Skin epidermis (tissue), 12 donors: ENCODE measurements around the gene RBBP5.
"Not testable (repeated sequence)": the region's sequence is repeated elsewhere in the genome, so short reads cannot be mapped to it uniquely, and the experiment has no call there.

Experiments
- H3K27ac ChIP-seq, 21 experiments: fragments of 200-600 bp; sonication (generic) in 11 of 21; one replicate each; pipeline ENCODE4 v1.5.0; 2020; ENCODE audit warnings: mild to moderate bottlenecking in 3 of 21, inconsistent platforms in 2 of 21, moderate library complexity in 2 of 21
- H3K4me3 ChIP-seq, 7 experiments: fragments of 200-600 bp; sonication (generic) in 2 of 7; one replicate each; pipeline ENCODE4 v1.5.0; 2020; ENCODE audit warnings: inconsistent platforms in 2 of 7, mild to moderate bottlenecking in 2 of 7, moderate library complexity in 1 of 7

RBBP5 gene, protein sequence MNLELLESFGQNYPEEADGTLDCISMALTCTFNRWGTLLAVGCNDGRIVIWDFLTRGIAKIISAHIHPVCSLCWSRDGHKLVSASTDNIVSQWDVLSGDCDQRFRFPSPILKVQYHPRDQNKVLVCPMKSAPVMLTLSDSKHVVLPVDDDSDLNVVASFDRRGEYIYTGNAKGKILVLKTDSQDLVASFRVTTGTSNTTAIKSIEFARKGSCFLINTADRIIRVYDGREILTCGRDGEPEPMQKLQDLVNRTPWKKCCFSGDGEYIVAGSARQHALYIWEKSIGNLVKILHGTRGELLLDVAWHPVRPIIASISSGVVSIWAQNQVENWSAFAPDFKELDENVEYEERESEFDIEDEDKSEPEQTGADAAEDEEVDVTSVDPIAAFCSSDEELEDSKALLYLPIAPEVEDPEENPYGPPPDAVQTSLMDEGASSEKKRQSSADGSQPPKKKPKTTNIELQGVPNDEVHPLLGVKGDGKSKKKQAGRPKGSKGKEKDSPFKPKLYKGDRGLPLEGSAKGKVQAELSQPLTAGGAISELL

DNA sequence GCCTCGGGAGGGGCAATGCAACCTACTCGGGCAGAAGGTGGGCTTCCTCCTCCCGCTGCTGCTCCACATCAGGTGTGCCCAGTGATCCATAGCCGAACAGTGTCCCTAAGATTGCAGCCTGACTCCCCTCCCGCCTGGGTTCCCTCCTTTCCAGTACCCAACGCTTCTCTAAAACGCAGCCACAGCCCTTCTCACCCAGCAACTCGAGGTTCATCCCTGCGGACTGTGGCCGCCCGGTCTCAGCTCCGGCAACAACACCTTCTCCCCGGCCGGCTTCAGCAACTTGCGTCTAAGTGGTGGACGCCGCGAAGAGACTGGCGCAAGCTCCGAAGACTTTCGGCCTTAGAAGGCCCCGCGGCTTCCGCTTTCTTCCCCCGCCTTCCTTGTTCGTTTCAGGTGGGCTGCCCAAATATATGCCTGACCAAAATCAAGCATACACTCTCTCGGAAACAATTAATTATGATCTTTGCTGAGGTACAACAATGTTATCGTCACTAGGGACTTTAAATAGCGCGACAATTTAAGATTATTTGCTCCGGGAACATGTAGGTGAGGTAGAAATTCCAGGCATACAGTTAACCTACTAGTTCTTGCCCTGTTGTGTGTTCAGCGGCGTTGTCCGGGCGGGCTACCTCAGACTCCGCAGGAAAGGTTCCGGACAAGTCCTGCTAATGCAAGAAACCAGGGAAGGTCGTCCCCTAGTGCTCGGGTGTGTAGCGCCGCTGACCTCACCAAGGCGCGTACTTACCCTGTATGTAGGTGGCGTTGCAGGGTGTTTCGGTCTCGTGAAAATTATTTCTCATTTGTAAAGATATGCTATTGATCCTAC, at the start of gene RBBP5:
Gene RBBP5, minus strand, starts transcription at position 319 of the 829 bp plus-strand sequence. Its CDS starts 105 bp downstream, at position 214.
- Histone ChIP-seq H3K4me3 (peak within 1 kb of the TSS; percentile 60 to 96 (median 81)), H3K27ac (peak within 1 kb of the TSS; percentile 23 to 98 (median 94))

DNA sequence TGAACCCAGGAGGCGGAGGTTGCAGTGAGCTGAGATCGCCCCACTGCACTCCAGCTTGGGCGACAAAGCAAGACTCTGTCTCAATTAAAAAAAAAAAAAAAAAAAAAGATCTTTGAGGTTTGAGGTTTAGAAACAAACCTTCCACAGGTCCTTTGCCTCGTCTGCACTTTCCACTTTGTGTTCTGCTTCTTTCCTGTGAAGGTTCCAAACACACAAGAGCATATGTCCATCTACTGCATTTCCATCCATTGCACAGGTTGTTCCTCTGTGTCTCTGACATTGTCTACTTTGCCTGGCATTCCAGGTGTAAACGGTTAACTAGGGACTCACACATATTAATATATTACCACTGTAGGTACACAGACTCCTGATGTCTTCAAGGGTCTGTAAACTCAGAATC, 49.6 kb upstream of the RBBP5 start:
- H3K27ac ChIP-seq: no peak overlapping the region
- H3K4me3 ChIP-seq: no peak overlapping the region

DNA sequence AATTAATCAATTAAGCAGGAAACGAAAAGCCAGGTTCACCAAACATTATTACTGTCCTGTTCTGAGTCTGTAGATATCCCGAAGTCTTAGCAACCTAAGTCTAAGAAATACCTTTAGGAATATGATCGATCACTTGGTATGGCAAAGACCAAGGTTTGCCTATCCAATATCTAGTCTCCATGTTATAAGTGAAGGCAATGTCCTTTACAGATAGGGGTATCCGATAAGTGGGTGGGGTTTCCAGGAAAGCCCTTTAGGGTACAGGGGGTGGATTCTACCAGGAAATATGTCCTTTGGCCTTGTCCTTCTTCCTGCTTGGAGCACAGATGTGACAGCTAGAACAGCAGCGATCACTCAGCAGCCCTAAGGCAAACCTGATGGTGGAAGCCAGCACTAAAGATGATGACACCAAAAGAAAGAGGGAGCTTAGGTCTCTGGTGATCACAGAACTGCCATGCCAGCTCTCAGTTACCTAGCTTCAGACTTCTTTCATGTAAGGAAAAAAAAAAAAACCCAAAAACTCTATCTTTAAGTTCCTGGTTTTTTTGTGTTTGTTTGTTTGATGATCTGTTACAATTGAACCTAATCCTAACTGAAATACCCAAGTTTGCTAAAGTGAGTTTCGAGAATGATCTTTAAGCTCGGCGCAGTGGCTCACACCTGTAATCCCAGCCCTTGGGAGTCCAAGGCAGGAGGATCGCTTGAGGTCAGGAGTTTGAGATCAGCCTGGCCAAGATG, 48.9 kb upstream of the RBBP5 start:
- Histone ChIP-seq H3K4me3 (no peak overlapping the region), H3K27ac (no peak overlapping the region)

DNA sequence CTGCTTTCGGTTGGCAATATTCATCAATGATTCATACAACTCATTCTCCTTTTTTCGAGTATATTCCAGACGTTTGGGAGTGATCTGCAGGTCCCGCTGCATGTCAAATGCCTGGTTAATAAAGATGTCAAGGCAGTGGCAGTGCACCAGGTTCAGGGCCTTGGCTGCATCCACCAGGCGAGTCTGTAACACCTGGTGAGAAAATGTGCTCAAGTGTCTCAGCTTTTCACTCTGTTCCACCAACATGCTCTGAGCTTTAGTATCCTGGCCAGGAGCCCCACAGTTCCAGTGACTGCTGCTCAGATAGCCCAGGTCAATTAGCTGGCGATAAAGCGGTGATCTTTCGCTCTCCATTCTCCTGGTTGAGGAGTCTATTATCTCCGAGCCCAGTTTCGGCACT, 47.5 kb upstream of the RBBP5 start:
- Histone ChIP-seq H3K27ac (no peak overlapping the region), H3K4me3 (no peak overlapping the region)

DNA sequence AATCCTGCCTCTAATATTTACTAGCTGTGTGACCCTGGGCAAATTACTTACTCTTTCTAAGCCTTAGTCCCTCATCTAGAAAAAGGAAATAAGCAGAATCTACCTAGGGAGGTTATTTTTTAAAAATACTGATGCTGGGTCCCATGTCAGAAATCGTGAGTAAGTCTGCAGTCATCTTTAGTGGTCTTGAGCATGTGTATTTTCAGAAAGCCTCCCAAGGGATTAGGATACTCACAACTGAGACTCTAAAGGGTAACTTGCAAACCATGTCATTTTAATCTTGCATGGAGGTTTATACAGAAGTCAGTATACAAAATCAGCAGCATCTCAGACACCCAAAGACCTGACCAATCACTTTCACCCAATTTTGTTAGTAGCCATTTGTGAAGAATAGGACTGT, 46.5 kb upstream of the RBBP5 start:
- Histone ChIP-seq H3K27ac (no peak overlapping the region), H3K4me3 (no peak overlapping the region)

DNA sequence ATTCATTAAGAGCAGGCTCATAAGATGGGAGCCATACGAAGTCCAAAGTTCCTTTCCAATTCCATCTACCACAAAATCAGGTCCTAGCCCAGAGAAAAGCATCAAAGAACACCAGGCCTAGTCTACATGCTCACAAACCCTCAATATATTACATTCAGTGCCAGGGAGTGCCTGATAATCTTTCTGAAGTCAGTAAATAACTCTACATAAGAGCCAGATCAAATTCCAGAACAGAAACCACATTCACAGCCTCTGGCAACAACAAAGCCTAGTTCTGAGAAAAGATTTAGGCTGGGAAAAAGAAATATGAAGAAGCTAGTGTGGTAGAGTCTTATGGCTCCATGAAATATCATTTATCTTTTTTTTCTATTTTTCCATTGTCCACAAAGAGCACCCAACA, 40.5 kb upstream of the RBBP5 start:
- H3K4me3 ChIP-seq: no peak overlapping the region
- no peak overlapping the region for H3K27ac ChIP-seq

DNA sequence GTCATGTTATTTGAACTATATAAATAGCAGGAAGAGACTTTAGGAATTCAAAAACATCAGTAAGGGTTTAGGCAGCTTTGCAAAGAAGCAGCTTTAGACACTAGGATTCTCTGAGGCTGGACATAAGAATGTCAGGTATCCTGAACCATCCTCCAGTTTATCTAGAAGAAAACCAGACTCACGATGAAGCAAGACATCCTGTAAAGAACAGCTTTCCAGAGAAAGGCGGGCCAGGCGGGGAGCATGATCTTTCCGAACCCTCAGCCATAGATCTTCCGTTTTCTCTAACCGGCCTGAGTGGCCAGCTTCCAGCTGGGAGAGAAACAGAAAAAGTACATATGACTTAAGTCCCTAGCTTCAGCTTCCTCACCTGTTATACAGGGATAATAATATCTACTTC, 39.3 kb upstream of the RBBP5 start:
- Histone ChIP-seq H3K4me3 (no peak overlapping the region), H3K27ac (no peak overlapping the region)

DNA sequence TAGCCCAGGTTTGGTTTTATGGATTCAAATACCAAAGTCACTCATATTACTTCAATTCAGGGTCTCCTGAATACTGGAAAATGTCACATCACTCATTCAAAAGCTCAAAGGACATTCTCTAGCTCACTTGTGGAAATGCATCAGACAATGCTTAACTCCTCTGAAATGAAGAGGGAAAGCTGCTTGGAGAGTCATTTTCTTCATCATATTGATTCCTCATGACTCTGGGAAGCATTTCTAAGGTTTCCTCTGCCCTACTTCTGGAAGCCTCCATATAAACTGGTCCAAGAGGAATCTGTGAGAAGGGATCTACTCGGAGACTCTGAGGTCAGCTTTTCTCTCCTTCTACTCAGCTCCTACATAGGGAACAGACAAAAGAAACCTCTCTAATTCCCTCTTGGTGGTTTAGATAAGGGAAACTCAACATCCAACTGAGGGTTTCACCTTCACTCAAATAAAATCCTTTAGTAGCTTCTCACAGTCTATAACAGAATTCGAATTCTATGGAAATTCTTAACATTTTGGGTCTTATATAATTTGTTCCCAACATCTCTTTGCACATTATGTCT, 36.4 kb upstream of the RBBP5 start:
- Histone ChIP-seq H3K27ac (no peak overlapping the region), H3K4me3 (no peak overlapping the region)

DNA sequence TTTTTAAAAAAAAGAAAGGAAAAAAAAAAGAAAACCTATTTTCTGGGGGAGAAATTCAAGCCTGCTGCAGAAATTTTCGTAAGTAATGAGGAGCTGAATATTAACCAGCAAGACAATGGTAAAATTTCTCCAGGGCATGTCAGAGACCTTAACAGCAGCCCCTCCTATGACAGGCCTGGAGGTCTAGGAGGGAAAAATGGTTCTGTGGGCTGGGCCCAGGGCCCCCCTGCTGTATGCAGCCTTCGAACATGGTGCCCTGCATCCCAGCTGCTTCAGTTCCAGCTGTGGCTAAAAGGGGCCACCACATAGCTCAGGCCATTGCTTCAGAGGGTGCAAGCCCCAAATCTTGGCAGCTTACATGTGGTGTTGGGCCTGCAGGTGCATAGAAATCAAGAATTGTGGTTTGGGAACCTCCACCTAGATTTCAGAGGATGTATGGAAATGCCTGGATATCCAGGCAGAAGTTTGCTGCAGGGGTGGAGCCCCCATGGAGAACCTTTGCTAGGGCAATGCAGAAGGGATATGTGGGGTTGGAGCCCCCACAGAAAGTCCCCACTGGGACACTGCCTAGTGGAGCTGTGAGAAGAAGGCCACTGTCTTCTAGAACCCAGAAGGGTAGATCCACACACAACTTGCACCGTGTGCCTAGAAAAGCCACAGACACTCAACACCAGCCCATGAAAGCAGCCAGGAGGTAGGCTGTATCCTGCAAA, 34.0 kb upstream of the RBBP5 start:
- not testable (repeated sequence) for H3K27ac ChIP-seq, H3K4me3 ChIP-seq

DNA sequence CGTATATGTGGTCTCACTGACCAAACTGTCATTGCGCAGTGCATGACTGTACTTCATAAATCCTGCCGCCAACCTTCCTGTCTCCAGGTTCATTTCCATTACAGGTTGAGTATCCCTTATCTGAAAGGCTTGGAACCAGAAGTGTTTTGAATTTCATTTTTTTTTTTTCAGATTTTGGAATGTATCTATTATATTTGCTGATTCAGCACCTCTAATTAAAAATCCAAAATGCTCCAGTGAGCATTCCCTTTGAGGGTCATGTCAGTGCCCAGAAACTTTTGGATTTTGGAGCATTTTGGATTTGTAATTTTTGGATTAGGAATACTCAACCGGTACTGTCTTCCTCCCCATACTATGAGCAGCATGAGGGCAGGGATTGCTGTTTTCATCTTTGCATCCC, 30.7 kb upstream of the RBBP5 start:
- H3K27ac ChIP-seq: no peak overlapping the region
- H3K4me3 ChIP-seq: no peak overlapping the region

DNA sequence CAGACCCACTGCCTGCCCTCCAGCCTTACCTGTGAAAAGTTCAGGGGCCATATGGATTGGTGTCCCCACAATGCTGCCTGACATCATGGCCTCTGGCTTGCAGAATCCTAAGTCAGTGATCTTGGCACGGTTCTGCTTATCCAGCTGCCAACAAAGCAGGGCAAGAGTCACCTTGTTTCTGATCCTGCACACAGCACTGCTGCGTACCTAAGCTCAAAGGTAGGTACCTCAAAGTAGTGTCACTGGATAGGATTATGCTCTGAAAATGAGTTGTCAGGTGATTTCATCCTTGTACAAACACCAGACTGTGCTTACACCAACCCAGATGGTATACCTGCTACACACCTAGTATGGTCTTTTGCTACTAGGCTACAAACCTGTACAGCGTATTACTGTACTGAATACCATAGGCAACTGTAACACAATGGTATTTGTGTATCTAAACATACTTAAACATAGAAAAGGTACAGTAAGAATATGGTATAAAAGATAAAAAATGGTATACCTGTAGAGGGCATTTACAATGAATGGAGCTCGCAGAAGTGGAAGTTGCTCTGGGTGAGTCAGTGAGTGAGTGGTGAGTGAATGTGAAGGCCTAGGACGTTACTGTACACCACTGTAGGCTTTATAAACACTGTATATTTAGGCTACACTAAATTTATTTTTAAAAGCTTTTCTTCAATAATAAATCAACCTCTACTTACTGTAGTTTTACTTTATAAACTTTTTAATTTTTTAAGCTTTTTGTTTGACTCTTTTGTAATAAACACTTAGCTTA, 29.1 kb upstream of the RBBP5 start:
- no peak overlapping the region for H3K4me3 ChIP-seq
- no peak overlapping the region for H3K27ac ChIP-seq

DNA sequence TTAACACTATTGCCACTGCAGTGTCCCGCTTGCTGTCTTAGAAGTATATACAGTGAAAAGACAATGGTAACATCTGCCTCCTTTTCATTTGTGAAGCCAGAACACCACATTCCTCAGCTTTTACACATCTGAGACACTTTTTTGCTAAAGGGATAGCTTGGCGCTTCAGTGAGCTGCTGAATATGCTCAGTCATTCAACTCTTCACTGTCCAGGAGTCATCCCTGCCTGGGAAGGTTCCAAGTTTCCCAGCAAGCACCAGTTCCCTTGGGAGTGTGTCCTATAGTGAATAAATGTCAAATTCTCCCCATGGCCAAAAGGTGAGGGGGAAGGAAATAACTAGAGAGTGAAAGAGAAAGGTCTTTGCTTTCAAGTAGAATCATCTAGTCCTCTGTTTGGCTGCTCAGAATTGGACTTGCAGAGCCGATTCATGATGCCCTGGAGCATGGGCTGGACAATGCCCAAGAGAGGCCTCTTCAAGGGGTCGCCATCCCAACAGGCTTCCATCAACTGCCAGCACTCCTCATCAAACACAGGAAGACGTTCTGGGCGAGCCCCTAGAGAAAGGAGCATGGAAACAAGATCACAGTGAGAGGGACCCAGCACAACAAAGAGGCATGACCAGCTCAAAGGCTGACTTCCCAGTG, 25.5 kb upstream of the RBBP5 start:
- no peak overlapping the region for H3K4me3 ChIP-seq
- no peak overlapping the region for H3K27ac ChIP-seq

DNA sequence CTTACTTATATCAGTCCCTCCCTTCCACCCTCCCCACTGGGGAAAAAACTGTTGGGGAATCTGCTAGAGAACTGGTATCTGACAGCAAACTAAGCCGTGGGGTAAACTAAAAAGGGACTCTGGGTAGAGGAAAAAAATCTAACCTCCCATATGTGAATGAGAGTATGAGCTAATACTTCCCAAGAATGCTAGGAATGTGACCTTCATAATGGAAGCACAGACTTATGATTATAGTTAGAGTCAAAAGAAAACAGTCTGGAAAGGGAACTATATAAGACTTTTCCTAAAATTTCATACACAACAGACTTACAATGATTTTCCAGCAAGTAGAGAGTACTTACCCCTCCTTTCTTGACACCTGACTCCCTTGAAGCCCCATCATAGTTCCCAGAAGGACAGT, 23.0 kb upstream of the RBBP5 start:
- peak overlapping the region in 1 of 21 experiments; percentile 7 for H3K27ac ChIP-seq

DNA sequence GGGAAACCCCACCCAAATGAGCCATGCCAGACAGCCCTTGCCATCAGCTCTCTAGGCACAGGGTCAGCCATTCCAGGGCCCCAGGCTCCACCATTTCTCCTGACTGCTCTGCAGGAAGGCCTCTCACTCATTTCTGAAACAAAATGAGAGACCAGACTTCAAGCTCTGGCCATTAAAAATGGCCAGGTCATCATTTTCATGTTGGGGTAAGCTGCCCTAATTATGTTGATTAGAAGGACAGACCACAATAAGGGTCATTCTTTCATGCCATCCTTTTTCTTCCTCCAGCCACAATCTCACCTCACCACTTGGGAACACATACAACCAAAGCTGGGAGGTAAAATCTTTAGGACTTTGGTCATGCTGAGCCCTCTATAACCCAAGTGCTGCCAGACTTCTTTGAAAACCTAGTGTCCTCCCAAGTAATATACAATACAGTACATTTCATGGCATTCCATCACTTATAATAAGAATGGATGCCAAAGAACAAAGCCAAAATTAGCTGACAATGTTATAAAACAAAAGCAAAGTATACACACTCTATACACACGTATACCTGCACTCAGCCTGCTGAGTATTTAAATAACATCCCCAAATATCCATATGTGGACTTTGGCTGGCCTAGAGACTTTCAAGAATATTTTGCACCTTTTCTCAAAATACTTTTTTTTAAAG, 22.4 kb upstream of the RBBP5 start:
- Histone ChIP-seq H3K4me3 (no peak overlapping the region), H3K27ac (no peak overlapping the region)

More for the DNA sequence above, 23.0 kb upstream of the RBBP5 start:
- H3K4me3 ChIP-seq: no peak overlapping the region

DNA sequence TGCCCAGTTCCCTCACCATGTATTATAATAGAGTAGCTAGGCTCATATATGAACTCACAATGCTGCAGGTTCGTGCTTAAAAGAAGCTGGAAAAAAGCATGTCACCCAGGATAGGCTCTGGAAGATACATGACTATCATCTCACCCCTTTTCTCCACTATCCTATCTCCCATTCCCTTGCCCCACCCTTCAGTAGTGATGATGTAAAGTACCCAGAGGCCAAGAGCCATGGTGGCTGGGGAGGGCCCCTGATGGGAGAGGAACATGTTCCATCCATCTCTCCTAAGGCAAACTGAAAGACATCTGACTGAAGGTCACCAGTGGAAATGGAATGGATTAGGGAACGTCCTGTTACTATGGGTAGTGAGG, 20.3 kb upstream of the RBBP5 start:
- H3K4me3 ChIP-seq: no peak overlapping the region
- H3K27ac ChIP-seq: peak overlapping the region in 1 of 21 experiments; percentile 55

DNA sequence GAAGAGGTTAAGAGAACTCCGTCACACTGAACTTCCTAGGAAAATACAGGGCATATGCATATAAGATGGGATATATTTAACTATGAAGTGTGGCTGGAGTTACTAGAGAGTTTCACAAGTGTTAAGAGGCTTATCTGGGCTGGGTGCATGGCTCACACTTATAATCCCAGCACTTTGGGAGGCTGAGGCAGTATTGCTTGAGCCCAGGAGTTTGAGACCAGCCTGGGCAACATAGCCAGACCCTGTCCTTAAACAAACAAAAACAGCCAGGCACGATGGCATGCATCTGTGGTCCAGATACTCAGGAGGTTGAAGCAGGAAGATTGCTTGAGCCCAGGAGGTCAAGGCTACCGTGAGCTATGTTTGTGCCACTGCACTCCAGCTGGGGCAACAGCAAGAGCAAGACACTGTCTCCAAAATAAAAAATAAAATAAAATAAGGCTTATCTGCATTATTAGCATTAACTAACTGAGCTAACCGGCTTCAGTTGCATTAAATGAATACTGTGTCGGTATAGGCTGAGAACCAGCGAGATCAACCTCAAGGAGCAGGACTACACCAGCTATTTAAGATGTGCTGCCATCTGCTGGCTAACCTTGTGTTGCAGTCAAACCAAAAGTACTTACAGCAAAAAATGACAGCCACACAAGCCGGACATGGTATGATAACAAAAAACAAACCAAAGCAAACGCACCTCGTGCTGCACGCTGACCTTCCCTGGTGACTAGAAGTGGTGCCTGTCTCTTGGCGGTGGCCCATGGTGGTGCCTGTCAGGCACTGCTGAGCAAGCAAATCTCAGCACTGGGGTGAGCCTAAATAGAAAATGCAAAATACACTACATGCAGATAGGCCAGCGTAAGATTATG, 19.7 kb upstream of the RBBP5 start:
- Histone ChIP-seq H3K4me3 (no peak overlapping the region), H3K27ac (peak overlapping the region in 1 of 21 experiments; percentile 55)
